ENCODE results near the gene TMPRSS4. TPM values are rescaled to one million over a fixed set of nuclear protein-coding genes. Genes with fewer than 3 reads are reported as not detected.

Gene TMPRSS4
- total and polyA plus RNA-seq, 2 of the 13 experiments (the other 11 are each of a cell fraction or from before 2014, with no cell fraction given), result 0.32 TPM; not detected in 1

DNA sequence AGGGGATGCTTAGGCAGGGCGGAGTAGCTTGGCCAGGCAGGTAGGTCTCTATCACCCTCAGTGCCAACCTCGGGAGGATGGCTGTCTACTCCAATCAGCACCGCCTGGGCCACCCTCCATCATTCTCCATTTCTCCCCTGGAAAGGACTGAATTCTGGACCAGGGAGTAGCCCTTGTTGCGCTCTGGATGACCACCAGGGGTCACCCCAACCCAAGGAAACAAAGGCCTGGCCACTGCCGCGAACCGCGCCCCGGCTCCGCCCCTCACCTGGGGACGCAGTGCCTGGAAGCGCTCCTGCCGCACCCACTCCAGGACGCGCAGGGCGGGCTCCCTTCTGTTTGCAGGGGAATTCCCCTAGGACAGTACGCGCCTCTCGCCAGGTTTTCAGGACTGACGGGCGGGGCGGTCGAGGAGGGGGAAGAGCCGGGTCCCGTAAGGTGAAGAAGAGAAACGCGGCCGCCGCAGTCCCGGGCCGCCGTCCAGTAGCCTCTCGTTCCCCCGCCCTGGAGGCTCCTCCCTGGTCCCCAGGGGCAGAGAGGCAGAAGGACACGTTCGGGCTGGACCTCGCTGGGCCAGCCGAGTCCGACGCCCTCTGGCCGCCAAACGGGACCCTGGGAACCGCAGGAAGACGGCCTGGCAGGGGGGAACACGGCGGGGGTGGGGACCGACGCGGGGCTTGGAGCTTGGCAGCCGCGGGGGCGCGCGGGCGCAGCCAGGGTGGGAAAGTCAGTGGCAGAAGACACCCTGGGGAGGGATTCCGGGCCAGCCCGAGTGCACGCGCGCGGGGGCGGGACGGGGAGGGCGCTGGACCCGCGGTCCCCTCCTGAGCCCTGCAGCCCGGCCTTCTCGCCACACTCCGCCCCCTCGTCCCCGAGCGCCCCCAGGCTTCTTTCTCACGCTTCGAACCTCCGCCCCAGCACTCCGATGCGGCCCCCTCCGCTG is 68.7 kb downstream of the TMPRSS4 start (continued):
- TF ChIP-seq, protein P1, sequence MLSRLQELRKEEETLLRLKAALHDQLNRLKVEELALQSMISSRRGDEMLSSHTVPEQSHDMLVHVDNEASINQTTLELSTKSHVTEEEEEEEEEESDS (CRISPR knock-in tag; IDR thresholded peaks at IDR 0.05; ENCODE audit: borderline replicate concordance), result no peak
- TF ChIP-seq, protein P2, sequence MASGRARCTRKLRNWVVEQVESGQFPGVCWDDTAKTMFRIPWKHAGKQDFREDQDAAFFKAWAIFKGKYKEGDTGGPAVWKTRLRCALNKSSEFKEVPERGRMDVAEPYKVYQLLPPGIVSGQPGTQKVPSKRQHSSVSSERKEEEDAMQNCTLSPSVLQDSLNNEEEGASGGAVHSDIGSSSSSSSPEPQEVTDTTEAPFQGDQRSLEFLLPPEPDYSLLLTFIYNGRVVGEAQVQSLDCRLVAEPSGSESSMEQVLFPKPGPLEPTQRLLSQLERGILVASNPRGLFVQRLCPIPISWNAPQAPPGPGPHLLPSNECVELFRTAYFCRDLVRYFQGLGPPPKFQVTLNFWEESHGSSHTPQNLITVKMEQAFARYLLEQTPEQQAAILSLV (CRISPR knock-in tag; IDR thresholded peaks at IDR 0.05; ENCODE audit: borderline replicate concordance), result no peak
- no peak for TF ChIP-seq ZNF382 (CRISPR knock-in tag; IDR thresholded peaks at IDR 0.05; ENCODE audit: borderline replicate concordance)
- no peak for TF ChIP-seq CEBPB (IDR thresholded peaks at IDR 0.05; ENCODE audit: borderline replicate concordance, low read depth, low read length)
- TF ChIP-seq, protein P3, sequence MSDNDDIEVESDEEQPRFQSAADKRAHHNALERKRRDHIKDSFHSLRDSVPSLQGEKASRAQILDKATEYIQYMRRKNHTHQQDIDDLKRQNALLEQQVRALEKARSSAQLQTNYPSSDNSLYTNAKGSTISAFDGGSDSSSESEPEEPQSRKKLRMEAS (IDR thresholded peaks at IDR 0.05), result no peak
- no peak for TF ChIP-seq RCOR2 (CRISPR knock-in tag; IDR thresholded peaks at IDR 0.05)
- TF ChIP-seq RXRB (CRISPR knock-in tag; IDR thresholded peaks at IDR 0.05; ENCODE audit: borderline replicate concordance), result peak; percentile 33; the same call in 1 of the 2 replicates
- TF ChIP-seq ZNF232 (CRISPR knock-in tag; IDR thresholded peaks at IDR 0.05; ENCODE audit: borderline replicate concordance), result no peak
- TF ChIP-seq U2AF2 (IDR thresholded peaks at IDR 0.05; ENCODE audit: low read depth, low read length), result no peak
- no peak for TF ChIP-seq ZNF7 (CRISPR knock-in tag; IDR thresholded peaks at IDR 0.05)
- TF ChIP-seq, protein P4, sequence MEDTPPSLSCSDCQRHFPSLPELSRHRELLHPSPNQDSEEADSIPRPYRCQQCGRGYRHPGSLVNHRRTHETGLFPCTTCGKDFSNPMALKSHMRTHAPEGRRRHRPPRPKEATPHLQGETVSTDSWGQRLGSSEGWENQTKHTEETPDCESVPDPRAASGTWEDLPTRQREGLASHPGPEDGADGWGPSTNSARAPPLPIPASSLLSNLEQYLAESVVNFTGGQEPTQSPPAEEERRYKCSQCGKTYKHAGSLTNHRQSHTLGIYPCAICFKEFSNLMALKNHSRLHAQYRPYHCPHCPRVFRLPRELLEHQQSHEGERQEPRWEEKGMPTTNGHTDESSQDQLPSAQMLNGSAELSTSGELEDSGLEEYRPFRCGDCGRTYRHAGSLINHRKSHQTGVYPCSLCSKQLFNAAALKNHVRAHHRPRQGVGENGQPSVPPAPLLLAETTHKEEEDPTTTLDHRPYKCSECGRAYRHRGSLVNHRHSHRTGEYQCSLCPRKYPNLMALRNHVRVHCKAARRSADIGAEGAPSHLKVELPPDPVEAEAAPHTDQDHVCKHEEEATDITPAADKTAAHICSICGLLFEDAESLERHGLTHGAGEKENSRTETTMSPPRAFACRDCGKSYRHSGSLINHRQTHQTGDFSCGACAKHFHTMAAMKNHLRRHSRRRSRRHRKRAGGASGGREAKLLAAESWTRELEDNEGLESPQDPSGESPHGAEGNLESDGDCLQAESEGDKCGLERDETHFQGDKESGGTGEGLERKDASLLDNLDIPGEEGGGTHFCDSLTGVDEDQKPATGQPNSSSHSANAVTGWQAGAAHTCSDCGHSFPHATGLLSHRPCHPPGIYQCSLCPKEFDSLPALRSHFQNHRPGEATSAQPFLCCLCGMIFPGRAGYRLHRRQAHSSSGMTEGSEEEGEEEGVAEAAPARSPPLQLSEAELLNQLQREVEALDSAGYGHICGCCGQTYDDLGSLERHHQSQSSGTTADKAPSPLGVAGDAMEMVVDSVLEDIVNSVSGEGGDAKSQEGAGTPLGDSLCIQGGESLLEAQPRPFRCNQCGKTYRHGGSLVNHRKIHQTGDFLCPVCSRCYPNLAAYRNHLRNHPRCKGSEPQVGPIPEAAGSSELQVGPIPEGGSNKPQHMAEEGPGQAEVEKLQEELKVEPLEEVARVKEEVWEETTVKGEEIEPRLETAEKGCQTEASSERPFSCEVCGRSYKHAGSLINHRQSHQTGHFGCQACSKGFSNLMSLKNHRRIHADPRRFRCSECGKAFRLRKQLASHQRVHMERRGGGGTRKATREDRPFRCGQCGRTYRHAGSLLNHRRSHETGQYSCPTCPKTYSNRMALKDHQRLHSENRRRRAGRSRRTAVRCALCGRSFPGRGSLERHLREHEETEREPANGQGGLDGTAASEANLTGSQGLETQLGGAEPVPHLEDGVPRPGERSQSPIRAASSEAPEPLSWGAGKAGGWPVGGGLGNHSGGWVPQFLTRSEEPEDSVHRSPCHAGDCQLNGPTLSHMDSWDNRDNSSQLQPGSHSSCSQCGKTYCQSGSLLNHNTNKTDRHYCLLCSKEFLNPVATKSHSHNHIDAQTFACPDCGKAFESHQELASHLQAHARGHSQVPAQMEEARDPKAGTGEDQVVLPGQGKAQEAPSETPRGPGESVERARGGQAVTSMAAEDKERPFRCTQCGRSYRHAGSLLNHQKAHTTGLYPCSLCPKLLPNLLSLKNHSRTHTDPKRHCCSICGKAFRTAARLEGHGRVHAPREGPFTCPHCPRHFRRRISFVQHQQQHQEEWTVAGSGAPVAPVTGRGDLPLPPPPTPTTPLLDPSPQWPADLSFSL (CRISPR knock-in tag; IDR thresholded peaks at IDR 0.05), result no peak
- TF ChIP-seq PCBP2 (optimal IDR thresholded peaks at IDR 0.05; ENCODE audit: low read depth, low read length, poor library complexity, severe bottlenecking), result no peak
- TF ChIP-seq, protein P5, sequence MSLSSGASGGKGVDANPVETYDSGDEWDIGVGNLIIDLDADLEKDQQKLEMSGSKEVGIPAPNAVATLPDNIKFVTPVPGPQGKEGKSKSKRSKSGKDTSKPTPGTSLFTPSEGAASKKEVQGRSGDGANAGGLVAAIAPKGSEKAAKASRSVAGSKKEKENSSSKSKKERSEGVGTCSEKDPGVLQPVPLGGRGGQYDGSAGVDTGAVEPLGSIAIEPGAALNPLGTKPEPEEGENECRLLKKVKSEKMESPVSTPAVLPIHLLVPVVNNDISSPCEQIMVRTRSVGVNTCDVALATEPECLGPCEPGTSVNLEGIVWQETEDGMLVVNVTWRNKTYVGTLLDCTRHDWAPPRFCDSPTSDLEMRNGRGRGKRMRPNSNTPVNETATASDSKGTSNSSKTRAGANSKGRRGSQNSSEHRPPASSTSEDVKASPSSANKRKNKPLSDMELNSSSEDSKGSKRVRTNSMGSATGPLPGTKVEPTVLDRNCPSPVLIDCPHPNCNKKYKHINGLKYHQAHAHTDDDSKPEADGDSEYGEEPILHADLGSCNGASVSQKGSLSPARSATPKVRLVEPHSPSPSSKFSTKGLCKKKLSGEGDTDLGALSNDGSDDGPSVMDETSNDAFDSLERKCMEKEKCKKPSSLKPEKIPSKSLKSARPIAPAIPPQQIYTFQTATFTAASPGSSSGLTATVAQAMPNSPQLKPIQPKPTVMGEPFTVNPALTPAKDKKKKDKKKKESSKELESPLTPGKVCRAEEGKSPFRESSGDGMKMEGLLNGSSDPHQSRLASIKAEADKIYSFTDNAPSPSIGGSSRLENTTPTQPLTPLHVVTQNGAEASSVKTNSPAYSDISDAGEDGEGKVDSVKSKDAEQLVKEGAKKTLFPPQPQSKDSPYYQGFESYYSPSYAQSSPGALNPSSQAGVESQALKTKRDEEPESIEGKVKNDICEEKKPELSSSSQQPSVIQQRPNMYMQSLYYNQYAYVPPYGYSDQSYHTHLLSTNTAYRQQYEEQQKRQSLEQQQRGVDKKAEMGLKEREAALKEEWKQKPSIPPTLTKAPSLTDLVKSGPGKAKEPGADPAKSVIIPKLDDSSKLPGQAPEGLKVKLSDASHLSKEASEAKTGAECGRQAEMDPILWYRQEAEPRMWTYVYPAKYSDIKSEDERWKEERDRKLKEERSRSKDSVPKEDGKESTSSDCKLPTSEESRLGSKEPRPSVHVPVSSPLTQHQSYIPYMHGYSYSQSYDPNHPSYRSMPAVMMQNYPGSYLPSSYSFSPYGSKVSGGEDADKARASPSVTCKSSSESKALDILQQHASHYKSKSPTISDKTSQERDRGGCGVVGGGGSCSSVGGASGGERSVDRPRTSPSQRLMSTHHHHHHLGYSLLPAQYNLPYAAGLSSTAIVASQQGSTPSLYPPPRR (CRISPR knock-in tag; IDR thresholded peaks at IDR 0.05; ENCODE audit: borderline replicate concordance), result no peak
- TF ChIP-seq LCORL (IDR thresholded peaks at IDR 0.05), result no peak
- TF ChIP-seq LCORL (CRISPR knock-in tag; IDR thresholded peaks at IDR 0.05), result peak; percentile 75

Data from HepG2 (cell line).